Neural progenitor cell (in vitro differentiated cells): ENCODE results near the gene IL17D. TPM values are rescaled to one million over a fixed set of nuclear protein-coding genes. Genes with fewer than 3 reads are reported as not detected.

ENCODE experiments used
- DNase-seq: peaks from one replicate; pipeline ENCODE4 v3.0.0-alpha.2; 2016; ENCODE audit warnings: low spot score
- H2AFZ ChIP-seq: fragments of 200-600 bp; sonication (generic); replicated peaks from 2 replicates; pipeline ENCODE4 v1.6.1; 2016; ENCODE audit warnings: antibody characterized with exemption
- H3F3A ChIP-seq: fragments of 200-600 bp; sonication (generic); 2 replicates; pipeline ENCODE4 v1.6.1; 2016; ENCODE audit warnings: antibody characterized with exemption, low read depth
- H3K27ac ChIP-seq: fragments of 200-600 bp; sonication (generic); 2 replicates; pipeline ENCODE4 v1.5.1; 2016; ENCODE audit warnings: mild to moderate bottlenecking
- H3K27me3 ChIP-seq: fragments of 200-600 bp; sonication (generic); 2 replicates; pipeline ENCODE4 v1.6.1; 2016; ENCODE audit warnings: mild to moderate bottlenecking, moderate library complexity
- H3K36me3 ChIP-seq: fragments of 200-600 bp; sonication (generic); 2 replicates; pipeline ENCODE4 v1.5.1; 2016
- H3K4me1 ChIP-seq: fragments of 200-600 bp; sonication (generic); 2 replicates; pipeline ENCODE4 v1.6.1; 2016; ENCODE audit warnings: mixed run types
- H3K4me2 ChIP-seq: fragments of 200-600 bp; sonication (generic); 2 replicates; pipeline ENCODE4 v1.6.1; 2016
- H3K4me3 ChIP-seq: fragments of 200-600 bp; sonication (generic); 2 replicates; pipeline ENCODE4 v1.5.1; 2016
- H3K79me2 ChIP-seq: fragments of 200-600 bp; sonication (generic); 2 replicates; pipeline ENCODE4 v1.6.1; 2016; ENCODE audit warnings: low read depth
- H3K9ac ChIP-seq: fragments of 200-600 bp; sonication (generic); 2 replicates; pipeline ENCODE4 v1.6.1; 2016
- H3K9me3 ChIP-seq: fragments of 200-600 bp; sonication (generic); 2 replicates; pipeline ENCODE4 v1.5.1; 2016; ENCODE audit warnings: low read depth
- H4K20me1 ChIP-seq: fragments of 200-600 bp; sonication (generic); 2 replicates; pipeline ENCODE4 v1.6.1; 2016; ENCODE audit warnings: low read depth
- H3K27ac Mint-ChIP-seq: 3 replicates; pipeline ENCODE4 v1.8.0; 2021; ENCODE audit warnings: mixed read lengths
- H3K27me3 Mint-ChIP-seq: 2 replicates; pipeline ENCODE4 v1.8.0; 2022; ENCODE audit warnings: low read depth, mild to moderate bottlenecking, inconsistent platforms, moderate library complexity, mixed read lengths; ENCODE audit not compliant: insufficient read depth
- H3K36me3 Mint-ChIP-seq: 3 replicates; pipeline ENCODE4 v1.8.0; 2021; ENCODE audit warnings: mixed read lengths
- H3K4me1 Mint-ChIP-seq: 3 replicates; pipeline ENCODE4 v1.8.0; 2021; ENCODE audit warnings: mixed read lengths
- H3K4me3 Mint-ChIP-seq: 3 replicates; pipeline ENCODE4 v1.8.0; 2021; ENCODE audit warnings: mild to moderate bottlenecking, moderate library complexity, mixed read lengths
- H3K9me3 Mint-ChIP-seq: 3 replicates; pipeline ENCODE4 v1.8.0; 2020; ENCODE audit warnings: mixed read lengths
- CTCF ChIP-seq: fragments of 200-600 bp; sonication (generic); IDR thresholded peaks from 2 replicates; pipeline ENCODE4 v1.5.1; 2017; ENCODE audit warnings: antibody characterized with exemption, mild to moderate bottlenecking
- EZH2 ChIP-seq: fragments of 200-600 bp; sonication (generic); IDR thresholded peaks from 2 replicates; pipeline ENCODE4 v1.6.1; 2017; ENCODE audit warnings: antibody characterized with exemption, mild to moderate bottlenecking, moderate library complexity
- EZH2phosphoT487 ChIP-seq: fragments of 200-600 bp; sonication (generic); IDR thresholded peaks from 2 replicates; pipeline ENCODE4 v1.6.1; 2017; ENCODE audit warnings: antibody characterized with exemption
- total RNA-seq: library from RNA; depleted of rRNA; stranded (reverse); fragments of >200 nt; gene quantifications from 2 replicates; pipeline ENCODE4 v1.2.3, GENCODE V29; 2015; ENCODE audit warnings: low replicate concordance

IL17D gene
- total RNA-seq, 1 donor from 2014 or later = 1.4 TPM

GRCh38 chr13:20767309-20767943 is 63.9 kb downstream of the IL17D start:
- no peaks in the 10 kb centered on the region for H3F3A ChIP-seq
- peaks cover 12% of the 10 kb centered on the region for H3K9me3 ChIP-seq
- Mint-ChIP-seq H3K4me3 (no peak overlapping the region), H3K9me3 (peaks cover 43% of the 10 kb centered on the region), H3K27ac (no peak overlapping the region), H3K4me1 (peaks cover 2% of the 10 kb centered on the region), H3K27me3 (peaks cover 2% of the 10 kb centered on the region), H3K36me3 (peaks cover 34% of the 10 kb centered on the region)
- H2AFZ ChIP-seq = no peak overlapping the region
- no peaks in the 10 kb centered on the region for H4K20me1 ChIP-seq
- peaks cover 7% of the 10 kb centered on the region for H3K79me2 ChIP-seq
- no peaks in the 10 kb centered on the region for H3K27me3 ChIP-seq
- H3K36me3 ChIP-seq = peaks cover 10% of the 10 kb centered on the region
- H3K4me3 ChIP-seq = no peak overlapping the region
- peaks cover 3% of the 10 kb centered on the region for H3K4me1 ChIP-seq
- DNase-seq = no peak
- no peak overlapping the region for H3K27ac ChIP-seq
- H3K4me2 ChIP-seq = no peak overlapping the region
- no peak for TF ChIP-seq EZH2
- TF ChIP-seq CTCF = no peak
- no peak for TF ChIP-seq EZH2phosphoT487
- no peak overlapping the region for H3K9ac ChIP-seq

- H3K27me3 Mint-ChIP-seq = peaks cover 2% of the 10 kb centered on the region
- DNase-seq = no peak
- H3K4me1 ChIP-seq = peaks cover 9% of the 10 kb centered on the region
- H3K9me3 Mint-ChIP-seq = peaks cover 43% of the 10 kb centered on the region
- no peaks in the 10 kb centered on the region for H3K27me3 ChIP-seq
- H3K4me3 ChIP-seq = no peak overlapping the region
- peaks cover 7% of the 10 kb centered on the region for H3F3A ChIP-seq
- no peak overlapping the region for H3K27ac ChIP-seq
- no peak overlapping the region for H3K4me3 Mint-ChIP-seq
- H3K4me2 ChIP-seq = no peak overlapping the region
- TF ChIP-seq CTCF (no peak), EZH2 (no peak), EZH2phosphoT487 (no peak)
- no peak overlapping the region for H3K27ac Mint-ChIP-seq
- H3K36me3 Mint-ChIP-seq = peaks cover 35% of the 10 kb centered on the region
- peaks cover 12% of the 10 kb centered on the region for H3K9me3 ChIP-seq
- no peaks in the 10 kb centered on the region for H4K20me1 ChIP-seq
- peaks cover 16% of the 10 kb centered on the region for H3K79me2 ChIP-seq
- peaks cover 11% of the 10 kb centered on the region for H3K4me1 Mint-ChIP-seq
- H3K9ac ChIP-seq = no peak overlapping the region
- H2AFZ ChIP-seq = no peak overlapping the region
- H3K36me3 ChIP-seq = peaks cover 10% of the 10 kb centered on the region
These were observed 65.6 kb downstream of the IL17D start for GRCh38 chr13:20769091-20769490.

GRCh38 chr13:20769834-20770233 is 66.3 kb downstream of the IL17D start:
- Histone ChIP-seq H3K36me3 (peaks cover 10% of the 10 kb centered on the region), H3K27me3 (no peaks in the 10 kb centered on the region), H4K20me1 (no peaks in the 10 kb centered on the region), H3F3A (peaks cover 14% of the 10 kb centered on the region), H3K27ac (no peak overlapping the region), H3K9me3 (peaks cover 12% of the 10 kb centered on the region), H3K4me3 (no peak overlapping the region), H2AFZ (no peak overlapping the region), H3K79me2 (peaks cover 16% of the 10 kb centered on the region), H3K9ac (no peak overlapping the region), H3K4me1 (peaks cover 9% of the 10 kb centered on the region), H3K4me2 (no peak overlapping the region)
- Mint-ChIP-seq H3K9me3 (peaks cover 43% of the 10 kb centered on the region), H3K4me3 (no peak overlapping the region), H3K27ac (no peak overlapping the region), H3K36me3 (peaks cover 35% of the 10 kb centered on the region), H3K27me3 (peaks cover 2% of the 10 kb centered on the region), H3K4me1 (peaks cover 11% of the 10 kb centered on the region)
- no peak for TF ChIP-seq EZH2phosphoT487
- no peak for TF ChIP-seq EZH2
- no peak for TF ChIP-seq CTCF
- no peak for DNase-seq

Other genes with a start within 250 kb of the IL17D start
- 0.37 and 3.6 TPM in 2 replicates for gene CRYL1, start 177.8 kb upstream of the IL17D start, total RNA-seq
- gene IFT88, start 136.5 kb upstream of the IL17D start, total RNA-seq = 13.8 and 18.4 TPM in 2 replicates
- gene EEF1AKMT1, start 70.3 kb downstream of the IL17D start, total RNA-seq = 12.3 and 13.3 TPM in 2 replicates
- 32.4 and 44.9 TPM in 2 replicates for gene XPO4, start 199.0 kb downstream of the IL17D start, total RNA-seq